GM12865 (cell line): ENCODE results near the gene CCDC167.
"Not testable (repeated sequence)": the region's sequence is repeated elsewhere in the genome, so short reads cannot be mapped to it uniquely, and the experiment has no call there.

Source experiments
- DNase-seq: peaks from one replicate; pipeline ENCODE4 v3.0.0; 2010; ENCODE audit warnings: low read depth
- H3K4me3 ChIP-seq: 2 replicates; pipeline ENCODE4 v1.5.1; 2011; ENCODE audit warnings: mild to moderate bottlenecking, low read depth, low read length, control low read depth
- CTCF ChIP-seq: IDR thresholded peaks from 2 replicates; pipeline ENCODE4 v1.5.1; 2011; ENCODE audit warnings: low read length, control low read depth, low read depth, inconsistent platforms; ENCODE audit not compliant: insufficient read depth; ENCODE audit errors: missing control alignments

The CCDC167 gene

DNA sequence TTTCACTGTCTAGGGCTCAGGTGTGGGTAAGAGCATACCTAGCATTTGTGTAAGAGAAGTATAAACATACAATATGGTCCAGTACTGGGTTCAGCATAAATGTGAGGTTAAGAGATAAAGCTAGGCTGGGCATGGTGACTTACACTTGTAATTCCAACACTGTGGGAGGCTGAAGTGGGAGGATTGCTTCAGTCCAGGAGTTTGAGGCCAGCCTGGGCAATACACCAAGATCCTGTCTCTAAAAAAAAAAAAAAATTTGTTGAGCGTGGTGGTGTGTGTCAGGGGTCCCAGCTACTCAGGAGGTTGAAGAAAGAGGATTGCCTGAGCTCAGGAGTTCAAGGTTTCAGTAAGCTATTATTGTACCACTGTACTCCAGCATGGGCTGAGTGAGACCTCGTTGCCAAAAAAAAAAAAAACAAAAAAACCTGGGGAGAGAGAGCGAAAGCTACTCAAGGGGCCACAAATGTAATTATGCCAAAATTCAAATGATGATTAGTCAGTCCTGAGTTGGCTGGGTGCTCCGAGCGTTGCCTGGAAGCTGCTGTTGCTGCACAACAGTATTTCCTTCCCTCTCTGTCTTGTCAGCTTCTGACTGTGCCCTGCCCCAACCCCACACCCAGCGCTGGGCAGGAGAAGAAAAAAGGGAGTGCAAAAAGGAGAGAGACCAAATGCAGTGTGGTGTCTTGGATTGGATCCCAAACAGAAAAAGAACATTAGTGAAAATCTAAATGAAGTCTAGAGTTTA is 42.7 kb downstream of the CCDC167 start:
- TF ChIP-seq CTCF, result no peak
- no peak for DNase-seq
- H3K4me3 ChIP-seq, result no peak overlapping the region

DNA sequence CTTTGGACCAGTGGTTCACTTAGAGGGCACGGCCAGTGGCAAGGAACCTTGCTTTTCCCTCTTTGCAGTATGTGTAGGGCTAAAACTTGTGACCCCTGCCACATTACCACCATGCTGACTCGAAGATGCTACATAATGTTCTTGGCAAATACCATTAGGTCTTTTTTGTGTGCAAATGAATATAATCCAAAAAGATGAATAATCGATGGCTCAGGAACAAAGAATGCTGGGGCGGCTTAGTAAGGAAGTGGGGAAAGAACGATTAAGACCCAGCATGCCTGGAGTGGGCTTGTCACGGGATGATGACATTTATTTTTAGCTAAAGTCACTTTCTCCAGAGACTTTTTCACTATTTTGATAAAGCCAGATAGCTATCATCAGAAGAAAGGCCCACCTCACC is 43.6 kb downstream of the CCDC167 start:
- DNase-seq, result no peak

DNA sequence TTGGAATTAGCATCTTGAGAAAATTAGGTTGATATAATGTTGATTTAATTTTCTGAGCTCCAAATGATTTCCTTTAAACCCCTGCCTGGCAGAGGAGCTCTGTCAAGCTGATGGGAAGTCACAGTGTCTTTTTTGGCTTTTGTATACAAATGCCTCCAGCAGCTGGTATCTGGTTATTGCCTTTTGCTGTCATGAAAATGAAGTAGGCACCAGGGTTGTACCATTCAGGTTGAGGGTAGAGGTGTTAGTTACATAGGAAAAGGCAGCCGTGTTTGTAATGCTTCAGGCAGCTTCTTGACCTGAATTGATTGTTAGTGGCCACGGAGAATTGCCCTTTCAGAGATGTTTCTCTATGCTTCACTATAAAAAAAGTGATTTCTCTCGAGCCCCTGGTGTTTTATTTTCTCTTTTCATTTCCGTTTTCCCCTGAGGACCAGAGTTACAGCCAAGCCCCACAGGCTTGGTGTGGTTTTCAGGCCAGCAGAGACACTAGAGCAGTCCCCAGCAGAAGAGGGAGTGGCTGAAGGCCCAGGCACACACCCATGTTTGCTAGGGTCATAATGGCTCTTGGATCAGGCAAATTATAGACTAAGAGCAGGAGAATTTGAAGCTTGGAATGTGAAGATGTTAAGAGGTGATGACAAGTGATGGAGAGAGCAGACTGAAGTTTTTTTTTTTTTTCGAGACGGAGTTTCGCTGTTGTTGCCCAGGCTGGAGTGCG is 45.1 kb downstream of the CCDC167 start:
- no peak for TF ChIP-seq CTCF
- no peak for DNase-seq
- H3K4me3 ChIP-seq, result no peak overlapping the region

More for the DNA sequence above, 43.6 kb downstream of the CCDC167 start:
- no peak overlapping the region for H3K4me3 ChIP-seq
- TF ChIP-seq CTCF, result no peak

DNA sequence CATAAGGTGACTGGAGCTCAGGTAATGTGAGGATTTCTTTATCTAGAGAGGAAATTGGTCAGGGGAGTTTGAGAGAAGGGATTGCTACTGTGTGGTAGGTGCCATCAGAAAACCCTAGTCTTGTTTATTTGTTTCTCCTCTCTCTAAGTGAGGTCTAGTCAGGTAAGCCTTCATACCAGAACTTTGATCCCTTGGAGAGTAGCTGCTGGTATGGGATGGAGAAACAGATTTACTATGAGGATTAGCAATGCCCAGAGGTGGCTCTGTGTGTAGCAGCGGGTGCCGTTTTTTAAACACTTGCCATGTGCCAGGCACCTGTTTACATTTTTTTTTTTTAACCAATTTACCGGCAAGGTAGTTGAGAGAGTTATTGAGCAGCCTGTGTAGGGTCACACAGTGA is 47.2 kb downstream of the CCDC167 start:
- no peak overlapping the region for H3K4me3 ChIP-seq
- no peak for TF ChIP-seq CTCF
- no peak for DNase-seq

DNA sequence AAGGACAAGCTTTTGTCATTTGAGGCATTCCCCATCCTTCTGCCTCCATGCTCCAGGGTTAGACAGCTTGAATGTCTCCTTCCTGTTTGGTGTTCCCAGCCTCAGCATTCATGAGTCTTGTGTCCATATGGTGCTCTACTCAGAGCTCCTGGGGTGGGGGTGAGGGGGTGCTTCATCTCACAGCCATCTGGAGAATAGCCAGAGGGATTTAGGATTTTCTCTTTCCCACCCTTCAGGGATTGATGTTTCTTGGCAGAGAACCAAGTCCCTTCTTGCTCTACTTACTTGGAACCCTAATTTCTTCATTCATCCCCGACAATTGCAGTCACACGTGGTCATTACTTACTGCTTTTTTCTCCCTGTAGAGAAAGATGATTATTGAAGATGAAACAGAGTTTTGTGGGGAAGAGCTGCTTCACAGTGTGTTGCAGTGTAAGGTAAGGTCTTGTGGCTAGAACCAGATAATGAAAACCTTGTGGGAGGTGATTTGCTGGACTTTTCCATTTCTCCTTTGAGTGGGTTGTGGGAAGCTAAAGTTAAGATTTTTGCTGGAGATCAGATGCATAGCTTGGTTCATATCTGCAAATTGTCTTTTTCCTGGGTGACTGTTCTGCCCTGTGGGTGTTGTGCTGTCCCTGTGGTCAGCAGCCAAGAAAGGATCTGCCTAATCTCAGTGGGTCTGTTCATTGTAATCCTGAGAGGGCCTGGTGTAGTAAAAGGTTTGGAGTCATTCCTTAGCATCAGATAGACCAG is 48.1 kb downstream of the CCDC167 start:
- no peak for TF ChIP-seq CTCF
- DNase-seq, result no peak
- no peak overlapping the region for H3K4me3 ChIP-seq

DNA sequence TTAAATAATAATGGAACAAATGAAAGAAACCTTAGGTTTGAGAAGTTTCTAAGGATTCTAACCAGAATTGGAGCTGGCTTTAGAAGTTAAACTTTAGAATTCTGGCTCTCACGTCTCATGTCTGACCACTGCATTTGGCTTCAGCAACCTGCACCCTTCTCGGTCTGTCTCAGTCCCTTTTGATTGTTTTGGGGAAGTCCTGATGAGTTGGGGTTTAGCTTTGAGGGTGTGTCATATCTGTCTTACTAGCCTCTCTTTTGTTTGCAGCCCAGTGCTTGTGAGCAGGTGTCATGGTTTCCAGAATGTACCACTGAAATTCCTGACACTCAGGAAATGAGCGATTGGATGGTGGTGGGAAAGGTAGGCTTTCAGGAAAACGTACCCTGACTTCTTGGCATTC is 49.7 kb downstream of the CCDC167 start:
- H3K4me3 ChIP-seq, result no peak overlapping the region

DNA sequence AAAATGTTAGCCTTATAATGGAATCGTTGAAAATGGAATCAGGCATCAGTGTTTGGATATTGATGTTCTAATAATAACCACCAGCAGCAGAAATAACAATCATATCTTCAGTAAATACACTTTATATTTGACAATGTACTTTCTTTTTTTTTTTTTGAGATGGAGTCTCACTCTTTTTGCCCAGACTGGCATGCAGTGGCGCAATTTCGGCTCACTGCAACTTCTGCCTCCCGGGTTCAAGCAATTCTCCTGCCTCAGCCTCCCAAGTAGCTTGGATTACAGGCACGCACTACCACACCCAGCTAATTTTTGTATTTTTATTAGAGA is 56.5 kb downstream of the CCDC167 start:
- DNase-seq, H3K4me3 ChIP-seq: not testable (repeated sequence)

More for the DNA sequence above, 49.7 kb downstream of the CCDC167 start:
- no peak for TF ChIP-seq CTCF
- DNase-seq, result no peak
